Mesenteric fat pad (tissue), 1 donor: ENCODE results near the gene AKAP4. TPM values are rescaled to one million over a fixed set of nuclear protein-coding genes. Genes with fewer than 3 reads are reported as not detected.

Experiments used
- total RNA-seq: library from RNA; stranded (reverse); fragmentation: NEBNext Ultra II Directional; extraction: Animal tissue kit (Norgen Biotek cat#: 25700); gene quantifications from one replicate; pipeline ENCODE4 v1.2.1, GENCODE V29; 2021
- donor health status: DM: yes; HTN: yes; CAD: no.

AKAP4 gene
- total RNA-seq, 1 donor from 2014 or later: not detected

Other genes starting within 250 kb of the AKAP4 start
- gene CCNB3, start 3.8 kb upstream of the AKAP4 start, total RNA-seq: 0.48 TPM